ENCODE measurements around the gene TECR.
A peak's percentile ranks its signal among the peaks of the same experiment; 100 is the strongest.
"Not testable (repeated sequence)": the region's sequence is repeated elsewhere in the genome, so short reads cannot be mapped to it uniquely, and the experiment has no call there.

Gene TECR

DNA sequence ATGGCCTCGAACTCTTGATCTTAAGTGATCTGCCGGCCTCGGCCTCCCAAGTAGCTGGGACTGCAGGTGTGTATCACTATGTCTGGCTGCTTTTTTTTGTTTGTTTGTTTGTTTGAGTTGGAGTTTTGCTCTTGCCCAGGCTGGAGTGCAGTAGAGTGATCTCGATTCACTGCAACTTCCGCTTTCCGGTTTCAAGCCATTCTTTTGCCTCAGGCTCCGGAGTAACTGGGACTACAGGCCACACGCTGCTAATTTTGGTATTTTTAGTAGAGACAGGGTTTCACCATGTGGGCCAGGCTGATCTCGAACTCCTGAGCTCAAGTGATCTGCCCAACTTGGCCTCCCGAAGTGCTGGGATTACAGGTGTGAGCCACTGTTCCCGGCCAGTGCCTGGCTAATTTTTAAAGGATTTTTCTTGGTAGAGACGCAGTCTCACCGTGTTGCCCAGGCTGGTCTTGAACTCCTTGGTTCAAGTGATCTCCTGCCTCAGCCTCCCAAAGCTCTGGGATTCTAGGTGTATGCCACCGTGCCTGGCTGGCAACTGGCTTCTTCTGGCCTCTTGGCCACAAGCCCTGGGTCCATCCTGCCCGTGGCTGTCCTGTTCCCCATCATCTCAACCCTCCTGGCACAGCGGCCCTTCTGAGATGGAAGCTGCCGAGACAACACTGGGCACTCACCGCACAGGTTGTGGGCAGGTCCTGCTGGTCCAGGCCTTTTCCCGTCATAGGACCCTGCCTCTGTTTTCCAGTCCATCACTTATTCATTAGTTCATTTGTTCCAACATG lies 11.5 kb downstream of the TECR start:
- DNase-seq (ENCODE audit: low read depth in 2 of 2), result no peak

DNA sequence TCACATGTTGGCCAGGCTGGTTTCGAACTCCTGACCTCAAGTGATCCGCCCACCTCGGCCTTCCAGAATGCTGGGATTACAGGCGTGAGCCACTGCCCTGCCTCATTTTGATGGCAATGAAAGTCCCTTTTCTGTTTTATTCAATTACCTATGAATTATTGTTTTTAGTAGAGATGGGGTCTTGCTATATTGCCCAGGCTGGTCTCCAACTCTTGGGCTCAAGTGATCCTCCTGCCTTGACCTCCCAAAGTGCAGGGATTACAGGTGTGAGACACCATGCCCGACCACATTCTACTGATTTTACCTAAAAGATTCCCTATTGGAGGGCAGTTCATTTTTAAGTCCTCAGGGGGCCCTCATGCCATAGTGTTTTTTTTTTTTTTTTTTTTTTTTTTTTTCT lies 12.6 kb downstream of the TECR start:
- DNase-seq (ENCODE audit: low read depth in 2 of 2), result not testable (repeated sequence)

DNA sequence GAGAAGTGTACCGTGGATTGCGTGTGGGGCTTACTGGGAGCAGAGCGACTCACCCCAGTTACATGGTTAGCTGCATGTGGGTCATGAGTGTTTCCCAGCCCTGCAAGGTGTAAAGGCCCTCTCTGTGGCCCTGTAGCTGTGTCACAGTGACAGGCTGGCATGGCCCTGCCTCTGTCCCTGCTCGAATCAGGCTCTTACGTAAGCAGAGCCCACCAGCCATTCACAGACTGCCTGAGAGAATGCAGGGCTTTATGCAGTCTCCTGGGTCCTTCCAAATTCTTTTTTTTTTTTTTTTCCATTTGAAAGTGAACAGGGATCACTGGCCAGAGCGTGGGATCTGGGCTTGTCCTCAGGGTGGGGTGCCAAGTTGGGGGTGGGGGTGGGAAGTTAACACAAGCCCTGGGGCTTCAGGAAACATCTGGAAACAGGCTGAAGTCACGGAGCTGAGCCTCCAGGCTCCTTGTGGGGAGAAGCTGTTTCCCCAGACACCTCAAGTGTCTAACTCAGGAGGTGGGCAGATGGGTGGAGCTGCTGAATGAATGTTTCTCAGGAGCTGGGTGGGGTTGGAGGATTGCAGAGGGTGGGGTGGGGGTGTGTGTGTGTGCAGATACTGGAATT lies 13.4 kb downstream of the TECR start:
- DNase-seq (ENCODE audit: low read depth in 2 of 2), result no peak

DNA sequence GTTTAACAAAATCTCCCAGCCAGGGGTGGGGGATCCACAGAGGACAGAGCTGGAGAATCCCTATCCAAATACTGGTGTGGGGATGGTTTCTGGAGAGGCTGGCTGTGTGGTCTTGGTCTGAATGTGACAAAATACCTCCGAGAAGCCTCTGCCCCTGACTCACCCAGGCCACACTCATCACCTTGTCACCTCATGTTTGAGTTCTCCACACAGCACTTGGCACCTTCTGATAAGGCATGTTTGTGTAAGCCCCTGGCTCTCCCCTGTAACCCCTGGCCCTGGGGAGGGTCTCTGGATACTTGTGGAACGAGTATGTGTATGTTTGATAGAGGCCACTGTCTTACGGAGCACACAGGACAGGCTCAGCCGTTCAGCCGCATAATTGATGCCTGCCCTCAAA lies 14.7 kb downstream of the TECR start:
- DNase-seq (ENCODE audit: low read depth in 2 of 2), result no peak

DNA sequence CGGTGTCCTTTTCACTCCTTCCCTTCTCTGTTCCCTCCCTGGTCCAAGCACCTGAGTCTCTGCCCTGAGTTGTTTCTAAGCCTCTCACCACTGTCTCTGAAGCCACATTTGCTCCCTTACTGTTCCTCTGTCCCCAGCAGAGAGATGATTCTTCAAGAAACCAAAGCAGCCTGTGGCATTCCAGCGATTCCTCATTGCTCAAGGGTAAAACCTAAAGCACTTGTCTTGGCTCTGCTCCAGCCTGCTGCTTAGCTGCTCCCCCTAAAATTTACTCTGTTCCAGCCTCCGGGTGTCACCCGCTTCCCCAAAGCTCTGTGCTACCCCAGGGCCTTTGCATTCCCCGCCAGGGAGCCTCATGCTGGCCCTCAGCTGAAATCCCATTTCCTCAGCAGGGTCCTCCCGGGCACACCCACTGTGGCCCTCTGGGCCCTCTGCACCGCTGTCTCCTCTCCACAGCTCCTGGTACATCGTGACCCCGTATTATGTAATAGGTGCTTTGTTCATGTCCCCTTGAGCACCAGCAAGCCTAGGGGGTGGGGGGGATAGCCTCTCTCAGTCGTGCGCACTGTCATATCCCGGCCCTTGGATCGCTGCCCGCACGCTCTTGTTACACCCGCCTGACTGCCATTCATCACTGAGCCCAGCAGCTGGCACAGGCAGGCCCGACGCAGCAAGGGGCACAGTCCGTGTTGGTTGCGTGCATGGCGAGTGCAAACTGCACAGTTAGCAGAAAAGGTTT lies 15.8 kb downstream of the TECR start:
- DNase-seq (ENCODE audit: low read depth in 2 of 2), result no peak

DNA sequence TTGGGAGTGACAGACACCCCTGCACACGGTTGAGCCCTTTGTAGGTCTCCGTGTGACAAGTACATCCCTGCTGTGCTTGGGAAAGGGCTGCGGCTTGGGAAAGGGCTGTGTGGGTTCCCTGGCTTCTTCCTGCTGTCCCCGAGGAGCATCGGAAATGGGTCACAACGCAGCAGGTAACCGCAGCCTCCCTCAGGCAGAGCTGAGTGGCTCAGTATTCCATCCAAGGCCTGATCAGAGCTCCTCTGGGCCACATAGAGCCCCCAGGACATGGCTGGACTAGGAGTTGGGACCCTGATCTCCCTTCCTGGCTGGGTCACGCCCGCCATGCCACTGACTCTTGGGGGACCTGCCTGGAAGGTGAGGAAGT lies 16.3 kb downstream of the TECR start:
- no peak for DNase-seq (ENCODE audit: low read depth in 2 of 2)

DNA sequence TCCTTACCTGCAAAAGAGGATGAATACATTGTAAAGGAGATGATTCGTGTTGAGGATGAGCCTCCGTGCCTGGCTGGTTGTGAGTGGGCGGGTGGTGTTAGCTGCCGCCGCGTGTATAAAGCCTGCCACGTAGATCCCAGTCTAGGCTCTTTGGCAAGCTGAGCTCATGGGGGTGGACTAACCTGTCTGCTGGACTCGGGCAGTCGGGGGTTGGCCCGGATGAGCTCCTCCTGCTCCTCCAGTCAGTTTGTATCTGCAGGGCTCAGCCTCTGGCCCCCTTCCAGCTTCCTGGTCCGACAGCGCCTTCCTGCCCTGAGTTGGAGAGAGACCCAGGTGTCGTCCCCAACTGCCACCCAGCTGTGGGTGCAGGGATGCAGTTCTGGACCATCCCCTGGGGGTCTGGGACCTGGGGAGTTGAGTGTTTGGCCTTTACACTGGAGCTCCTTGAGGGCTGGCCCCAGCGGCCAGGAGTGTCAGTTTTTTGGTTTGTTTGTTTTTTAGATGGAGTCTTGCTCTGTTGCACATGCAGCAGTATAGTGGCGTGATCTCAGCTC lies 20.9 kb downstream of the TECR start:
- no peak for DNase-seq (ENCODE audit: low read depth in 2 of 2)

DNA sequence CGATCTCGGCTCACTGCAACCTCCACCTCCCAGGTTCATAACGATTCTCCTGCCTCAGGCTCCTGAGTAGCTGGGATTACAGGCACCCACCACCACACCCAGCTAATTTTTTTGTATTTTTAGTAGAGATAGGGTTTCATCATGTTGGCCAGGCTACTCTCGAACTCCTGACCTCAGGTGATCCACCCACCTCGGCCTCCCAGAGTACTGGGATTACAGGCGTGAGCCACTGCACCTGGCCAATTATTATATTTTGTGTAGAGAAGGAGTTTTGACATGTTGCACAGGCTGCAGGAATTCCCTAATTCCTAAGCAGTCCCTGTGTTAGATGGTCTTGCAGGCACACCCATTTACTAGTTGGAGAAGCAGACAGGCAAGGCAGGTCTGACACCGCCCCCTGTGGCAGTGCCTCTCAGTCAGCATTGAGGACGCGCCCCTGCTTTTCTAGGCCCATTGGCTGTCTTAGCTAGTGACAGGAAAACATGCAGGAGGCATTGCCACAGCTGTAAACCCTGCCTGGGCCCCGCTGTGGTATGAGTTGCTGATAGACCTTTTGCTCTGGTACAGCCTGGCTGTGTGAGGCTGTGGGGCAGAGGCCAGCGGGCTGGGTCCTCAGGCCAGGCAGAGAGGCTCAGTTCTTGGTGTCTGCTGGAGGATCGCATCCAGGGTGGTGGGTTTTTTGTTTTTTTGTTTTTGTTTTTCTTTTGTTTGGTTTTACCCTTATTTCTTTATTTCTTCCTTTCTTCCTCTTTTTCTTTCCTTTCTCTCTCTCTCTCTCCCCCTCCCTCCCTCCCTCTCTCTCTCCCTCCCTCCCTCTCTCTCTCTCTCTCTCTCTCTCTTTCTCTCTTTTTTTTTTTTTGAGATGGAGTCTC lies 22.0 kb downstream of the TECR start:
- peak; percentile 57 to 60 for DNase-seq (ENCODE audit: low read depth in 2 of 2)

DNA sequence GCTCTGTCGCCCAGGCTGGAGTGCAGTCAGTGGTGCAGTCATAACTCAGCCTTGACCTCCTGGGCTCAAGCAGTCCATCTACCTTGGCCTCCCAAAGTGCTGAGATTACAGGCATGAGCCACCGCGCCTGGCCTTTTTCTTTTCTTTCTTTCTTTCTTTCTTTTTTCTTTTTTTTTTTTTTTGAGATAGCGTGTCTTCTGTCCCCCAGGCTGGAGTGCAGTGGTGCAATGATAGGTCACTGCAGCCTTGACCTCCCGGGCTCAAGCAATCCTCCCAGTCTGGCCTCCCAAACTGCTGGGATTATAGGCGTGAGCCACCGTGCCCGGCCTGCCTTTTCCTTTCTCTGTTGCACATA lies 22.6 kb downstream of the TECR start:
- not testable (repeated sequence) for DNase-seq (ENCODE audit: low read depth in 2 of 2)

DNA sequence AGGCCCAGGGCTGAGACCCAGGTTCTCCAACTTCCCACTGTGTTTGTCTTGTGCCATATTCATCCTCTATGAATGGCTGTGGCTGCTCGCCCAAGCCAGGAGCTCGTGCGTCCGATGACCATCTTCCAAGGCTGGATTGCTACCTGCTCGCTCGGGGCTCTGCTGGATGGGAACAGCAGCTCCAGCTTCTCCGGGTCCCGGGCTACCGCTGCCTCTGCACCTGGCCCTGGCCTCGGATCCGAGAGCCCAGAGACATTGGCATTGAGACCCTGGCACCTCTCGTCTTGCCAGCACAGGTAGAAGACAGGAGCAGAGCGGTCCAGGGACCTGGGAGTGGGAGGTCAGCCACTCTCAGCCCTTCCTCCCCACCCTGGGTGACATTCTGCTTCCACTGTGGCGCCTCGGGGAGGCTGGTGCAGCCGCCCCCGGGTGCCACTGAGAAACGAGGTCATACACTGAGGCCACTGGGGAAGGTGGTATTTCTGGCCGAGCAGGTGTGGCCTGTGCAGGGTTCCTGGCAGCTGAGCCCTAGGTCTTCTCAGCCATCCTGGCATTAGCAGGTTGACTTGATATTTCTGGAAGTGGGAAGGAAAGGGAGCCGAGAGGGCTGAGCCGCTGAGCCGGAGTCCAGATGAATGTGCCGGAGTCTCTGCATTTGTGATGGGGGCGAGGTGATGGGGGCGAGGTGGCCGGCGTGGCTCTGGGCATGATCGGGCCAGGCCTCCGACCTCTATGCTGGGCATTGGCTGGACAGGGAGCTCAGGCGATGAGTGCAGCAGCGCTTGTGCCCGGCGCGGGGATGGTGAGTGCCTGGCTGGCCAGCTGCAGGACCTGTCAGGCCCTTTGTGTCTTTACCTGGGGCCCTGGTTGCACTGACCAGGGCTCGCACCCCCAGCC lies 23.9 kb downstream of the TECR start:
- DNase-seq (ENCODE audit: low read depth in 2 of 2), result no peak

DNA sequence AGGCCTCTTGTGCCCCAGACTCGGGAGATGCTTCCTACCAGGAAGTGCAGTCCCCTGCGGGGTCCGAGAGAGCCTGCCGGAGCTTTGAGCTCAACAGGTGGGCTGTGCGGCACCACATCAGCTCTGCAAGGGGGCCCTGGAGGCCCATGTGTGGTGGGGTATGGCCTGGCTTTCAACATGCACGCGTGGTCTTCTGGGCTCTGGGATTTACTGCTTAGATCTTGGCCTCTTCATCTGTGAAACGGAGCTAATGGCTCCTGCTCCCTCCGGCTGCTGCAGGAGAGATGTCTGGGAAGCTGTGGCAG lies 24.5 kb downstream of the TECR start:
- no peak for DNase-seq (ENCODE audit: low read depth in 2 of 2)

DNA sequence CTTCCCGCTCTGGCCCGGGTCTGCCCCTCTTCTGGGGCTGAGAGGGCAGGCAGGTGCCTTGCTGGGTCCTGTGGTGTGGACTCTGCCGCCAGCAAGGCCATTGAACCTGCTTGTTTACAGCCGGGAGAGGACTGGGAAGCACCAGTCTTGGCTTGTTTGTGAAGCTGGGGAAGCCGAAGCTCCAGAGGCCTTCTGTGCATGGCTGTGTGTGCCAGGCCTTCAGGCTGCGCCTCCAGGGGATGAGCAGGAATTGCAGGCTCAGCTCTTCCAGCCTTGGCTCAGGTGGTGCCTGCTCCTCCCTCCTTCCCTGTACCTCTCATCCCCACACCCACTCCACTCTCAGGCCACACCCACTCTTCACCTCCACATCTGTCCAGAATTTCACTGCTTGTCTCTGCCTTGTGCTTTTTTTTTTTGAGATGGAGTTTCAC lies 25.0 kb downstream of the TECR start:
- no peak for DNase-seq (ENCODE audit: low read depth in 2 of 2)

DNA sequence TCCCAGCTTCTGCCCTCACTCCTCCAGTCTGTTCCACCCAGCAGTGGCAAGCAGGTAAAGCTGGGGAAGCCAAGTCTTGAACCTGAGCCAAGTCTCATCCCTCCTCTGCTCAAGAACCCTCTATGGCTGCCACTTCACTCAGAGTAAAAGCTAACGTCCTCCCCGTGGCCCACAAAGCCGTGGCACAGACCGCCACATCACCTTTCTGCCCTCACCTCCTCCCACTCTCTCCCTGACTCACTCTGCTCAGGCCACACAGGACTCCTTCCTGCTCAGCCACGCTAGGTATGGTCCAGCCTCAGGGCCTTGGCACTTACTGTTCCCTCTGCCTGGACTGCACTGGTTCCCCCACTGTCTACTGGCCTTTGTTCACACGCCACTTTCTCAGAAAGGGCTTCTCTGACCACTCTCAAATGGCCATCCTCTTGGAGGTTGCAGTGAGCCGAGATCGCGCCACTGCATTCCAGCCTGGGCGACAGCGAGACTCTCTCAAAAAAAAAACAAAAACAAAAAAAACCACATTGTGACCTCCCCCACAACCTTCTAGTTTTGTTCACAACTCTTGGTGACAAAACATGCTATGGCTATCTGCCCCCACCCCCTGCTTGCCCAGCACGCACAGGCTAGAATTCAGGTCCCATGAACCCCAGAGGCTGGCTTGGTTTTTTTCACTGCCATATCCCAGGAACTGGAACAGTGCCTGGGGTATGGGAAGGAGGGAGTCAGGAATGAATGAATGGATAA lies 26.7 kb downstream of the TECR start:
- DNase-seq (ENCODE audit: low read depth in 2 of 2), result no peak

DNA sequence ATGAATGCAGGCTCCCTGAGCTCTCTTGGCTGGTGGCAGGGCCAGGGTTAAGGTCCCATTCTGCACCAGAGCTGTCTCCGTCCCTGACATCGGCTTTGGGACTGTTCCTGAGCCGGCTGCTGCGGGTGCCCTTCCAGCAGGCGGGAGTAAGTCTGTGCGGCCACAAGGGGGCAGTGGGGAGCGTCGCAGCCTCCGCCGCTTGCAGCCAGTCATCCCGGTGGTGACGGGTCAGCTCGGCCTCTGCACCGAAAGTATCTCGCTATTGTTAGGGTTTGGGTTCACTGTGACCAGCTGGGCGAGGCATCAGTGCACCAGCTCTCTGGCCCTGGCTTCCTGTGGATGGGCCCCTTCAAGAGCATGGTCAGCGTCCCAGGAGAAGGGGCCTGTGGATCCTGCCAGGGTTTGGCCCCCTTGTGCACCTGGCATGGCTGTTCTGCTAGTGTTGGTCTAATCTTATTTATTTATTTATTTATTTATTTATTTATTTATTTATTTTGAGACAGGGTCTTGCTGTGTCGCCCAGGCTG lies 27.3 kb downstream of the TECR start:
- DNase-seq (ENCODE audit: low read depth in 2 of 2), result peak; percentile 70 to 76

DNA sequence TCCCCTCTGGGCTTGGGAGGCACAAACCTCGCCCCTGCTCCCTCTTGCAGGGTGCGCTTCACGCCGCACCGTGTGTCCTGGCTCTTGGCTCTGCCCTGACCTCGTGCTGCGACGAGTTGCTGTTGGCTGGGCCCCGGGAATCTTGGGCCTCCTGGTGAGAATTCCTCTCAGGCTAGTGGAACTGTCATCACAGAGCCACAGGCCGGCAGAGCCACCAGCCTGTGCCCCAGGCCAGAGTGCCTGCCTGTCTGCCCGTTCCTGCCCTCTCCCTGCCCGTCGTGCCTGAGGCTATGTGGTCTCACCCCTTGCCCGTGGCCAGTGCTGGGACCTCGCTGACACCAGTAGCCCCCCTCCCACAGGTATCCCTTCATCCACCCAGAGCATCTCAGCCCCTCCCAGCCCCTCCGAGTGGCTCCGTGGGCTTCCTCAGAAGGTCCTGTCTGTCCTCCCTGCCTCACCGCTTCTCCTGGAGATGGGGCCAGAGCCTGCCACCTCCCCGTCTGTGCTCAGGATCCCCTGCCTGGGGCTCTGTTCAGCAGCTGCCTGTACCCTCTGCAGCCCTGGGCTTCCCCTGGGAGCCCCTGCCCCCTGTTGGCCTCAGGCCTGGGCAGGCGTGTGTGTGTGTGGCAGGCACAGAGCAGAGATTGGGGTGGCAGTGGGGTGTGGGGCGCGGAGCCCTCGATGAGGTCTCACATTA lies 29.1 kb downstream of the TECR start:
- no peak for DNase-seq (ENCODE audit: low read depth in 2 of 2)

DNA sequence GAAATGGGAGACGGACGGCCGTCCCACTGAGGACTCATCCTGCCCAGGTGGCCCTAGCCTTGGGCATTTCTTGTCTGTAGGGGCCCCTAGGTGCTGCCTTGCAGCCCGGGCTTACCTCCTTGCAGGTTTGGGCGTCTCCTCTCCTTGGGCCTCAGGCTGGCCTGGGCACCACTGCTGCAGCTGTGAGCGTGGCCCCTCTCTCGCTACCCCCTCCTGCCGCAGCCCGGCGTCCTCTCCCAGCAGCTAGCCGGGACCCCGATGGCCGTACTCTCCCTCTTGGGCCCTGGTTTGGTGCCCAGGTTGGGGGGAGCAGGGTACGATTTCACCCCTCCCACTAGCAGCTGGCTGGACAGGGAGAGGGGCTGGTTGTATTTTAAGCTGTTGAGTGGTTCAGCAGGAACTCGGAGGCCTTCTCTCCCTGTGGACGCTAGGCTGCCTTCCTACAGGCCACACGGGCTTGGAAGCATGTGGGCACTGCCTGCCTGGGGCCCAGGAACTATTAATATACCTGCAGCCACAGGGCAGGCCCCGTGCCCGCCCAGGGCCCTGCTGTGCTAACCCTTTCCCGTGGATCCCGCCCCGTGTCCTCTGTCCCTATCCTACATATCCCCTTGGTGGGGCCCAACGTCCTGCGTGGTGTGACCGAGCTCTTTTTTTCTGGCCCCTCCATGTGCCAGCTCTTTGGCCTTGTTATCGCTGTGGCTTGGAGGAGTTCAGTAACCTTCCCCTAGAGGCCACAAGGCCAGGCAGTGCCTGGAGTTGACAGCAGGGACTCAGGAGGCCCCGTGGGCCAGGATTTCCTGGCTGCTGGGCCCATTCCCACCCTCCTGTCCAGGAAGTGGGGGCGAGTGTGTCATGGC lies 30.8 kb downstream of the TECR start:
- no peak for DNase-seq (ENCODE audit: low read depth in 2 of 2)

DNA sequence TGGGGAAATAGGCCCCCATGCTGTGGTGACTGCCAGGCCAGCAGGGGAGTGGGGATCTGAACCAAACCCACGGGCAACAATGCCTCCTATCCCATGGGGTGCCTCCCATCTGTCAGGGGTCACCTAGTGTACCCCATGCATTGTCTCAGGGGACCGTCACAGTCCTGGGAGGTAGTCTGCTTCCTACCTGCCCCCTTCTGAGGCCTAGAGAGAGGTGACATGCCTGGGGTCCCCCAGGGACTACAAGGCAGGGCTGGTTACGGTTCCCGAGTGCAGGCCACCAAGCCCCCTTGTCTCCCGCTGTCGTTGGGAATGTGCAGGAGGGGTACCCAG lies 31.3 kb downstream of the TECR start:
- DNase-seq (ENCODE audit: low read depth in 2 of 2), result no peak

DNA sequence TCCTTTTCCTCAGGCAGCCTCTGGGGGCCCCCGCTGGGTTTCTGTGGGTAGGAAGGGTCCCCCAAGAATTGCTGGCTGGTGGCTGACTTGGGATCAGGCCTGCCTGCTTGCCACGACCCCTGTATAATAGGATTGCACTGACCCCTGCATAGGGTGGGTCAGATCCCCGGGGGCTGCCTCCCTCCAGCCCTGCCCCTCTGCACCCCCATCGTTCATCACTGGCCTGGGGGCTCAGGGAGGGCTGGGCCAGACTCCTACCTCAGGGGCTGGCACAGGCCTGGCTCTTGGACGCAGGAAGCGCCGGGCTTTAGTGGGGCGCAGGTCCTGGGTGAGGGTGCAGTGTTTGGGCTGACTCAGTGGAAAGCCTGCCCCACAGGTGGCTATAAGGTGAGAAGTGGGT lies 31.9 kb downstream of the TECR start:
- no peak for DNase-seq (ENCODE audit: low read depth in 2 of 2)

Data from stimulated activated CD4-positive, alpha-beta T cell treated with anti-CD3 and anti-CD28 coated beads, Interleukin-4, amount 100 ng/mL, for 48 hours (primary cell).